Germinal center (tissue), 1 donor: Measurements from ENCODE around the gene SEC11A.
"Not testable (repeated sequence)": the region's sequence is repeated elsewhere in the genome, so short reads cannot be mapped to it uniquely, and the experiment has no call there.

ENCODE experiments used
- DNase-seq: peaks from one replicate; pipeline ENCODE4 v3.0.0; 2012; ENCODE audit warnings: mixed read lengths, low spot score

The SEC11A gene

DNA sequence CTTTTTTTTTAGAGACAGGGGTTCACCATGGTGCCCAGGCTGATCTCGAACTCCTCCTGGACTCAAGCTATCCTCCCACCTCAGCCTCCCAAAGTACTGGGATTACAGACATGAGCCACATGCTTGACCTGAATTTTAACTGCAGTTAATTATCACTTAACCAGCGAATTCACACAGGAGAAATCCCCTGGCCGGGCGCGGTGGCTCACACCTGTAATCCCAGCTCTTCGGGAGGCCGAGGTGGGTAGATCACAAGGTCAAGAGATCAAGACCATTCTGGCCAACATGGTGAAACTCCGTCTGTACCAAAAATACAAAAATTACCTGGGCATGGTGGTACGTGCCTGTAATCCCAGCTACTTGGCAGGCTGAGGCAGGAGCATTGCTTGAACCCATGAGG is 74.1 kb downstream of the SEC11A start:
- DNase-seq = not testable (repeated sequence)

- no peak for DNase-seq
Observed at GRCh38 chr15:84638103-84638502, 77.8 kb downstream of the SEC11A start.

- no peak for DNase-seq
Observed at GRCh38 chr15:84634228-84634837, 81.6 kb downstream of the SEC11A start.

- DNase-seq = peak; percentile 69
Observed at GRCh38 chr15:84633311-84634227, 82.4 kb downstream of the SEC11A start.

DNA sequence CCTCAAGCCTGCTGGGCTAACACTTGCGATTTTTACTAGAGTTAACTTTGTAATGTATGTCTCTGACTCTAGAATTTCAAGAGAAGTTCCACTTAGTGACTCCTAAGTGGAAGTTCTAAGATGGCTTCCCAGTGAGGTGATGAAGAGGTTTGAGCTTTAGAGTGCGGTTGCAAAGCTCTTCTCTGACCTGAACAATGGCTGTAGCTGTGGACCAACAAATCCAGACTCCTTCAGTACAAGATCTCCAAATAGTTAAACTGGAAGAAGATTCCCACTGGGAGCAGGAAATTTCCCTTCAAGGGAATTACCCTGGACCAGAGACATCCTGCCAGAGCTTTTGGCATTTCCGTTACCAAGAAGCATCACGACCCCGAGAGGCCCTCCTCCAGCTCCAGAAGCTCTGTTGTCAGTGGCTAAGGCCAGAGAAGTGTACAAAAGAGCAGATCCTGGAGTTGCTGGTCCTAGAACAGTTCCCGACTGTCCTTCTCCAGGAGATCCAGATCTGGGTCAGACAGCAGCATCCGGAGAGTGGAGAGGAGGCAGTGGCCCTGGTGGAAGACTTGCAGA is 84.2 kb downstream of the SEC11A start:
- no peak for DNase-seq

DNA sequence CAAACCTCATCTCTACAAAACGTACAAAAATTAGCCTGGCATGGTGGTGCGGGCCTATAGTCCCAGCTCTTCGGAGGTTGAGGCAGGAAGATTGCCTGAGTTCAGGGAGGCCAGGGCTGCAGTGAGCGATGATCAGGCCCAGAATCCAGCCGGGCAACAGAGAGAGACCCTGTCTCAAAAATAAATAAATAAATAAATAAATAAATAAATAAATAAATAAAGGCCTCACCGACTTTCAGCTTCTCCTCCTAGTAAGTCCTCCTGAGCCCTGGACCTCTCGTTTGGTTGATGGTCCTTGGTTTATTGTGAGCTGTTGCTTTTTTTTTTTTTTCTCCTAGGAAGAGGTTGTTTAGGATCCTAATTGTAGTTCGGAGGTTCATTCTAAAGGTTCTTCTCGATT is 86.9 kb downstream of the SEC11A start:
- no peak for DNase-seq

- DNase-seq = no peak
Observed at GRCh38 chr15:84625123-84625522, 90.8 kb downstream of the SEC11A start.

- DNase-seq = no peak
Observed at GRCh38 chr15:84624359-84624758, 91.6 kb downstream of the SEC11A start.

GRCh38 chr15:84621358-84621979 is 94.5 kb downstream of the SEC11A start:
- no peak for DNase-seq

- DNase-seq = no peak
Observed at GRCh38 chr15:84620626-84621025, 95.3 kb downstream of the SEC11A start.
